Stimulated activated CD4-positive, alpha-beta T cell treated with anti-CD3 and anti-CD28 coated beads, Interleukin-4, amount 100 ng/mL, for 1 hour (primary cell): Measurements from ENCODE around the gene AGBL5.
"Not testable (repeated sequence)": the region's sequence is repeated elsewhere in the genome, so short reads cannot be mapped to it uniquely, and the experiment has no call there.

Experiments used
- DNase-seq: peaks from one replicate; pipeline ENCODE4 v3.0.0-alpha.2; 2020

AGBL5 gene

DNA sequence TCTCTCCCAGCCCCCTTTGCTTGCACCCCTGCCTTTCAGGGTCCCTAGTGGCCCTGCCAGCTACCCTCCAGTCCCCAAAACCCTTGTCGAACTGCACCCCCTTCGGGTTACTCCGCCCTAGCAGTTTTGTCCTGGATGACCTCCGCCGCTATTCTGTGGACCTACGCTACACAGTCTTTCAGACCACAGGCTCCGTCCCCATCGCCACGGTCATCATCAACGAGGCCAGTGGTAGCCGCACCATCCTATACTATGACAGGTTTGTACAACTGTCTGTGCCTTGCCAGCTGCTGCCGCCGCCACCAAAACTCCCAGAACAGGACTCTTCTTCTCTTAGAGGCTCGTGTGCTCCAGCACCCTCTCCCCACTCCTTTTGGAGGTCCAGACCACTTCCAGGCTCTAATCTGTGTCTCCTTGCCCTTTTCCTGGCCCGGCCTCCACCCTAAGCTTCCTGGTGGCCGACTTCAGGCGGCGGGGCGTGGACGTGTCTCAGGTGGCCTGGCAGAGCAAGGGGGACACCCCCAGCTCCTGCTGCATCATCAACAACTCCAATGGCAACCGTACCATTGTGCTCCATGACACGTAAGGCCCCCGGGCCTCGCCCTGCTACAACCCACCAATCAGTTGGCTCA lies 43.0 kb downstream of the AGBL5 start:
- DNase-seq, result no peak

GRCh38 chr2:27095427-27095744 lies 43.9 kb downstream of the AGBL5 start:
- DNase-seq, result no peak

DNA sequence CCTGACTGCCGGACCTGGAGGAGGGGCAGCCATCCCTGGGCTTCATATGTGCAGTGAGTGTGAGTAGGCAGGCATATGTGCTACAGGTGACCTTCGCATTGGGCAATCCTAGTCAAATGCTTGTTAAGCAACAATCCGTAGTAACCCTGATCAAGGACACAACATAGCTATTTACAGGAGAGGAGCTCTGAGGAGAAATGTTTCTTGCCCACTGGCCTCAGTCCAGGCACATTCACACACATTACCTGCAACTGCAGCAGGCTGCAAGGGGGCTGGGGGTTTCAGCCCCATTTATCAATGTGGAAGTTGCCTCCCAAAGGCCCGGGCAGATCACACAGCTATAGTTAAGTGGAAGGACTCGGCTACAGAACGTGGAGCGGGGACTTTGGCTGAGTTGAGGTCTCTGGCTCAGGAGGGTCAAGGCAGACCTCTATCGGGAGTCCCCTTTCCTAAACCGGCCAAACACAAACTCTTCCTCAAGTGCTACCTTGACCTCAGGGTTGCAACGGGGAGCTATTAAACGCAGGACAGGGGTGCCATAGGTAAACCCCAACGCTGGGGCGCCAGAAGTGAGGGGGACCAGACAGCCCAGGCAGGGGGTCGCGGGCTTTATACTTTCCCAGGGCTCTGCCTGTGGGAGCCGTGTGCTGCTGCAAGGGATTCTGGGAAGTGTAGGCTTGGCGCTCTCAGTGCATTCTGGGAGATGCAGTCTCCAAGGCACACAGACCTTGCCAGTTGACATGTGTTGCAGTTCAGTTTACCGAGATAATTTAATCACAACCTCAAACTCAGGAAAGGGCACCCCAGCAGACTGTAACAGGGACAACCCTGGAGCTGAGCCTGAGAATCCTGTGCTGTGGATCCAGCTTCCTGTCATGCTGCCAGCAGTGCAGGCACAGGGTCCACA lies 44.5 kb downstream of the AGBL5 start:
- peak; percentile 34 for DNase-seq

- DNase-seq, result no peak
These were observed 45.4 kb downstream of the AGBL5 start for GRCh38 chr2:27096748-27097297.

- DNase-seq, result no peak
These were observed 45.9 kb downstream of the AGBL5 start for GRCh38 chr2:27097341-27097740.

- no peak for DNase-seq
These were observed 48.0 kb downstream of the AGBL5 start for GRCh38 chr2:27099334-27099955.

- no peak for DNase-seq
These were observed 48.6 kb downstream of the AGBL5 start for GRCh38 chr2:27100036-27100435.

DNA sequence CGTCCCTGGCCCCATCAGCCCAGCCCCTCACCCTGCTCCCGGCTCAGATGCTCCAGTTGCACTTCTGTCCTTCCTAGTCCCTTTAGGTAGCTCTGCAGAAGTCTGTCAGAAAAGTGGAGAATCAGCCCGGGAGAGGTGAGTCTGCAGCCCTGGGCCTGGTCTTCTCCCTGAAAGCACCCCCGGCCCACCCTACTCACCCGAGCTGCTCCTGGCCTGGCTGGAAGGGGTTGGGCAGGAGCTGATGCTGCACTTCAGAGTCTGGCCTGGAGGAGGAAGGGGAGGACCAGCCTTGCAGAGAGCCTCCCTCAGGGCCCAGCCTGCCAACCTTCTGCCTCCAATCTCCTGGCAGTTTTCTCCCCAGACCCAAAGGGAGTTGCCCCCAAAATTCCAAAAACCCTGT lies 50.9 kb downstream of the AGBL5 start:
- no peak for DNase-seq

DNA sequence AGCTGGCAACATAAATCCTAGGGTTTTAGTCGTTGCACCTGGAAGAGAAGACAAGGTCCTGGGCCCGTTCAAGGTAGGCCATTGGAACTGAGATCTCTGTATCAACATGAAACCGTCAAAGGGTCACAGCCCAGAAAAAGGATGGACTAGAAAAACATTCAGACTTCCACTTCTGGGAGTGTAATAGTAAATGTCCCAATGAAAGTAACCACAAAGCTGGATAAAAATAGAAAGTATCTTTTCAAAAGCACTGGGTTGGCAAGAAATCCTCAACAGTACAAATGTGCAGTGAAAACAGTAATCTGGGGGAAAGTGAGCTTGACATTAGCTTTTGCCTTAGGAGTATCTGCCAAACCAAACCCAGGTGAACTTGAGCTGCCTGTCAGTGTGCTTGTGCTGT lies 54.5 kb downstream of the AGBL5 start:
- no peak for DNase-seq

DNA sequence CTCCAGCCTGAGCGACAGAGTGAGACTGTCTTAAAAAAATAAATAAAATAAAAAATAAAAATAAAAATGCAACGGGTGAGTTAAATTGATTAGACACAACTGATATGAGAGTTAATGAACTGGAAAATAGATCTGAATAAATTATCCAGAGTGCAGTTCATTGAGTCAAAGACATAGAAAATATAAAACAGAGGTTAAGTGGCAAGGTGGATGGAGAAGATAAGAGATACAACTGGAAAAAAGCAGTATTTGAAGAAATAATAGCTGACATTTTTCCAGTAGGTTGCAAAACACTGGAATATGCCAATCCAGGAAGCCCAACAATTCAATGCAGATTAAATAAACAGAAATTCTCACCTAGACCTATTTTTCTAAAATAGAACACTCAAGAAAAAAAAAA lies 56.8 kb downstream of the AGBL5 start:
- DNase-seq, result no peak

GRCh38 chr2:27109083-27109482 lies 57.6 kb downstream of the AGBL5 start:
- no peak for DNase-seq

- DNase-seq, result not testable (repeated sequence)
These were observed 59.3 kb downstream of the AGBL5 start for GRCh38 chr2:27110603-27111352.

- DNase-seq, result not testable (repeated sequence)
These were observed 60.1 kb downstream of the AGBL5 start for GRCh38 chr2:27111392-27112078.

DNA sequence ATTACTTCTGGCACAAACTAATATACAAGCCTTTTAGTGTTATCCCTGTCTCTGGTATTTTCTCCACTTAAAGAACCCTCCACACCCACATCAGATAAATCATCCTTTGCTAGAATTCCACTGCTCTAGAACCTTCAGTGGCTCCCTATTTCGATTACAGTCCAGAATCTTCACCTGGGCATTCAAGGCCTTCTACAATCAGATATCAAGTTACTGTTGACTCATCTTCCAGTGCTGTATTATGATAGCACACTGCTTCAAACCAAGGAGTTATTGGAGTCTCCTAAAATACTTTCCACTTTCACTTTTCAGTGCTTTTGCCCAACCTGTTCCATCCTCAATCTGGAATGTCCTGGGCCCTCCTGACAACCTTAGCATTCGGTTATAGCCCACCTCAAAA lies 64.1 kb downstream of the AGBL5 start:
- no peak for DNase-seq

DNA sequence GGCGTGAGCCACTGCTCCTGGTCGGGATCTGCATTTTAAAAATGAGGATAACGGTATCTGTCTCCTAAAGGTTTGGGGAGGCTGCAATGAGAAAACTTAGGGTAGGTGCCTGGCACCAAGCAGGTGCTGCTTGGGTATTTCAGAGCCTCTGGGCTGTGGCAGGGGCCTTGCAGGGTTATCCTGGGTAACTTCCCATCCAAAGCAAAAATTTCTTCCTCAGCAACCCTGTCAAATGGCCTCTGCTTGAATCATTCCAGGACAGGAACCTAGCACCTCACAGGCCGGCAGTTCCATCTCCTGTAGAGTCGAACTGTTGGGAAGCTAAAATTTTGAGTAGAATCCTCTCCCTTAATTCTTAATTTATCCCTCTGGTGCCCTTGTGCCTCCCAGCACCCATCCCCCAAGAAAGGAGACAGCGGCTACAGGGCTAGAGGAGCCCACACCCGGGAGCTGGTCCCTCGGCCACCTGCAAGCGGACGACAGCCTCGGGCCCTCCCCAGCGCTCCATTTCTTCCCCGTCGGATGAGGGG lies 66.6 kb downstream of the AGBL5 start:
- DNase-seq, result no peak

- DNase-seq, result peak; percentile 36
These were observed 67.3 kb downstream of the AGBL5 start, which contains the start of gene CGREF1 for GRCh38 chr2:27118525-27119329. CGREF1 (minus strand) TSS chr2:27119128; CDS start chr2:27104366, 14,762 bp downstream.

DNA sequence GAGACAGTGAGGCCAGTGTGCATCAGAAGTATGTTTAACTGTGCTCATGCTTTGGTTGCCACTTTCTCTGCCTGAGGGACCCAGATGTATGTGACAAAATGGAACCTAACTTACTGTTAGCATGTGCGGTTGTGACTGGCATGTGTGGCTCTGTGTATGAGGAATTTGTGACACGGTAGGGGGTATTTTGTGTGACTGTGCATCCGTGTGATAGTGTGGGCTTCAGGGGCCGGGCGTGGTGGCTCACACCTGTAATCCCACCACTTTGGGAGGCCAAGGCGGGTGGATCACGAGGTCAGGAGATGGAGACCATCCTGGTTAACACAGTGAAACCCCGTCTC lies 67.8 kb downstream of the AGBL5 start:
- not testable (repeated sequence) for DNase-seq
